NCI-H2227 (cell line): ENCODE measurements around the gene CCDC197.

Experiments
- DNase-seq: peaks from one replicate; lab custom pipeline; 2025; ENCODE audit not compliant: unreplicated experiment; lab: John Stamatoyannopoulos, UW

Gene CCDC197

DNA sequence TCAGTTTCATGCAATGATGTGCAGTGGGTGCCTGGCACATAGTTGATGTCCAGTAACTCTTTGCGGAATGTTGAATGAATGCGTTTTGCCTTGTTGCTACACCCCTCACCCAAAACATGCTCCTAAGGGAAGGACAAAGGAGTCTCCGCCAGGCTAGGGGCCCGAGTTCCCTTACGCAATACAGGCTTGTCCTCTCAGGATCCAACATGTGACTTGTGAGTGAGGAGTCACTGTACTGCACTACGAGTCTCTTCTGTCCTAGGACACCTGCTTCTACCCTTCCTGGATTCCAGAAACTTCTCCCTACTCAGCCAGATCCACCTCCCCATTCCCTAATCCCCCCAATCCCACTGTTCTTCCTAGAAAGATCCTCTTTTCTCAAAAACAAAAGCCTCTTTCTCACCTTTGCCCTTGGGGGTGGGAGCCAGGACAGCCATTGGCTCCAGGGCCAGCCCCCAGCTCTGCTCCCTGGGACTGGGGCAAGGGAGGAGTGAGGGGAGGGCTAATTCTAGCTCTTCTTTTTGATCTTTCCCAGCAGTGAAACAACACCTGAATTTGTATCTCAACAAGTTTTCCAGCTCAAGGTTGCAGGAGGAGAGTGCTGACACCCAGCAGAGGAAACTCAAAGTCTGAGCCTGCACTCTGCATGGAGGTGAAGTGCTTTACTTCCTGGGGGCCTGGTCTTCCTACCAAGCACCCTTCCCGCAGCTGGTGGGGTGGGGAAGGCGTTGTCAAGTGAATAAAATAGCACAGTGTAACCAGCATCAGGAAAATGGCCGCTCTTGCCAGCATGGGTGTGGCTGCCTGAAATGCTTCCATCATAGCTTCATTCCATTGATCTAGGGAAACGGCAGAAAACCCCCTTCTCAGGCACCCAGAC, 25.7 kb downstream of the CCDC197 start:
- DNase-seq, result no peak

GRCh38 chr14:94024549-94024948, 27.4 kb downstream of the CCDC197 start:
- DNase-seq, result no peak

GRCh38 chr14:94025720-94026119, 28.6 kb downstream of the CCDC197 start:
- no peak for DNase-seq

- peak; percentile 98 for DNase-seq
Measured at GRCh38 chr14:94026173-94026888, 29.2 kb downstream of the CCDC197 start, which contains the start of gene OTUB2. Gene OTUB2, plus strand, starts transcription at chr14:94026340. Its CDS starts 198 bp downstream, at chr14:94026538.

DNA sequence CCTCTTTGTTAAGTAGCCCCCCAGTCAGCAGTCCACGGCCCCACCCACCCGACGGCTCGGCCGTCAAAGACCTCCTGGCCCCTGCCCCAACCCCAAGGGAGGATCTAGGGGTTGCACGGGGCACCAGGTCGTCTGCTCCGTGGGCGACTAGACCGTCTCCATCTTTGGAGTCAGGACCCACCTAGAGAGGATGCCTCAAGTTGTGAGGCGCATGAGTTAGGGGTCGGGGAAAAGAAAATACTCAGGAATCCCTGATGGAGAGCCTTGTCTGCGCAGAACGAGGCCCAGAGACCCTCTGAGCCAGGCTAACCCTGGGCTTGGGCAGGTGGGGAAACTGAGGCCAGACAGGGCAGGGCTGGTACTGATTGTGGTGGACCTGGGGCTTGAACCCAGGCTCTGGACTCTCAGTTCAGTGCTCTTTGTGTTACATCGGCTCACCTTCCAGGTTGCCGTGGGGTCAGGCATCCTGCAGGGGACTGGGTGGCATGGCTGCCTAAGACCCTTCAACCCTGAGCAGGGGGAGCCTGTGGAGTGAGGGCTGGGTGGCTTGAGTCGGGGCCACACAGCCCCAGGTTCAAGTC, 29.9 kb downstream of the CCDC197 start:
- no peak for DNase-seq

DNA sequence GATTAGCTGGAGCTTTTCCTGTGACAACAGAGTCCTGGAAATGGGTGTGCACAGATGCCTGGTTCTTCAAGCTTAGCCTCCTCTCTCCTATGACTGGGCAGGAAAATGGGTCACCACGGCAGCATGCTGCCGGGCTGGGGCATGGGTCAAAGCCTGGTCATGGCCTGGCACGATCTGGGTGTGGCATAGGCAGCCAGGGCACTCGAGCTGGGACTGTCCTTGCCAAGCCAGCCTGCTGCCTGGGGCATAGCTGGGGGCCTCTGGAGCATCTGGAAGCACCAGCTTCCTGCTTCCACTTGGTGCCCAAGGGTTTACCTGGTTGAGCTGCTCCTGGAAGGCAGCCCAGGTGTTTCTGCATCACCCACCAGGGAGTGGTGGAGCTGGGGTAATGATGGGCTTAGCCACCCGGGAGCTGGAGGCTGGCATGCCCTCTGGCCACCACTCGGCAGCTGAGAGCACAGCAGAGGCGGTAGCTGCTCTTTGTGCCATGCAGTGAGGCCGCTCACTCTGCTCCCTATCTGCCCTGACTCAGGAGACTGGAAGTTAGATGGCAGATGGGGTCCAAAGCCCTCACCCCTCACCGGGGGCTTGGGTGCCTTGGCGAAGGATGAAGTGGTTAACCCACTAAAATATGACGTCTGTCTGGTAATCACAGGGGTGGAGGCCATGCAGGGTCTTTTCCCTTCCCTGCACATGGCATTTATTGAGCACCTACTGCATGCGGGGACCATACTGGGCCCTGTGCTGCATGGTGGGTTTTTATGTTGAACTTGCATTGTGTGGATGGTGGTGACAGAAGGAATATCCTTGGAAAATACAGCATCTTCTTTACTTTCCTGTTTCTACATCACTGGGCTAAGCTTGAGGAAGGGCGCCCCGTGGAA, 30.7 kb downstream of the CCDC197 start:
- no peak for DNase-seq

GRCh38 chr14:94028450-94028826, 31.3 kb downstream of the CCDC197 start:
- DNase-seq, result no peak

GRCh38 chr14:94029265-94029664, 32.2 kb downstream of the CCDC197 start:
- DNase-seq, result no peak

DNA sequence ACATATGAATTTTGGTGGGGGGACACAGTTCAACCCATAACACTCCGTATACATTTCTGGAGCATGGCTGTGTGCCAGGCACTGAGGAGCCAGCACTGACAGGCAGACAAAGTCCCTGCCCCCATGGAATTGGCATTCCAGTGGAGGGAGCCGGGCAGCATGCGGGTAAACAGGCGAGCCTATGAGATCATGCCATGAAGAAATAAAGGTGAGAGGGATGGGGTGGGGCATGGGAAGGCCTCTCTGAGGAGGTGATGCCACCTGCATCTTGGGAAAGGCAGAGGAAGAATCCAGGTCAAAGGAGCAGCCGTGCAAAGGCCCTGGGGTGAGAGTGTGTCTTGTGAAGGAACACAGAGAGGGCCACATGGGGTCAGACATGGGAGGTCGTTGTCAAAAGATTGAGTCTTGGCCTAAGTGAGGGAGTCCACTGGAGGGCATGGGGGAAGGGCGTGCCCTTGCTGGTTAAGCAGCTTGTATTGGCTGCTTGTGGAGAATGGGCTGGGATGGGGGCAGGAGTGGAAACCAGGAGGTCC, 32.6 kb downstream of the CCDC197 start:
- DNase-seq, result no peak

DNA sequence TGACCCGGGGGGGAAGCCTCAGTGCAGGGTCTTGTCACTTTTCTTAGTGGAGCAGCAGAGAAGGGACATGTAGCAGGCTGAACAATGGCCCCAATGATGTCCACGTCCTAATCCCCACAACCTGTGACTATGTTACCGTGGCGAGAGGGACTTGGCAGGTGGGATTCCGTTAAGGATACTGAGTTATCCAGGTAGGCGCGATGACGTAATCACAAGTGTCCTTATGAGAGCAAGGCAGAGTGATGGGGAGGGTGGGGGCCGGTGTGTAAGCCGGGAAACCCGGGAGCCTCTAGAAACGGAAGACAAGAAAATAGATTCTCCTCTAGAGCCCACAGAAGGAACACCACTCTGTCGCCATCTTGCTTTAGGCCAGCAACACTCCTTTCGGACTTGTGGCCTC, 33.5 kb downstream of the CCDC197 start:
- DNase-seq, result no peak

DNA sequence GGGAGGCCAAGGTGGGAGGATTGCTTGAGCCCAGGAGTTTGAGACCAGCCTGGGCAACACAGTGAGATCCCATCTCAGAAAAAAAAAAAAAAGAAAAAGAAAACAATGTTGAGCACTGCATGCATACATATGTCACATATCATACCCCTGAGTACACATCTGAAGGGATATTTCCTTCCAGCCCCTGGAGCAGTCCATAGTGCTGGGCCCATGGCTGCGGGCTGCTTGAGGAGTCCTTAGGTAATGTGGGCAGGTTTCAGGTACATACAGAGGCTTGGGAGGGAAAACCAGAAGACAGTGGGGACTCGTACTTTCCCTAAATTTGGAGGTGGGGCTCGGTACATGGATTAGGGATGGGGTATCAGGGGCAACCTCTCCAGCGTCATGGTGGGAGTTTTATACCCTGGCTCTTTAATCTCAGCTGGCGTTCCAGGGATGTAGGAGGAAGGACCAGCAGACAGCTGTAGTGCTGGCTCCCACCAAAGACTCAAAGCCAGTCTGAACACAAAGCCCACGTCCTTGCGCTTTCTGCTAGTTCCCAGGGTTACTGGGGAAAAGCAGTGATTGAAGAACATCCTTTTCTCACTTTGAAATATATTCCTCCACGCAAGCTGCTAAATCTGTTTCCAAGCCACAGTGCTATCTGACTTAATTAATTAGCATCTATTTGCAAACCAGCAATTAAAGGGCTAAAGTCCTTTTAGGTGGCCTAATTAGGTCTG, 34.2 kb downstream of the CCDC197 start:
- DNase-seq, result no peak

DNA sequence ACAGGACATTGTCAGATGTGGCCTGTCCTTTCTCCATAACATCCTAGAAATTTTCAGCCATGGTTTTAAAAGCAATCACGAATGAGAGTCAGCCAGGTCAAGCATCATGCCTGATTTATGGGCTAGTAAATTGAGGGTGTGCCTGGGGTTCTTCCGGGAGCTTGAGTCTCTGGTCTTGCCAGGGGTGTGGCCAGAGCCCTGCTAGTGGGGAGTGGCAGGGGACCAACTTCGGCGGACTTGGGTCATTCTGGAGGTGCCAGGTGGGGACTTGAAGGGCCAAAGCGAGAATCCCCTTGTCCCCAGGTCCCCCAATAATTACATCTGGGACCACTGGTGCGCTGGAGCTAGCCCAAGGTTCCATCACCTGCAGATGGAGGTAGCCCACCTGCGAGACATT, 34.8 kb downstream of the CCDC197 start:
- DNase-seq, result peak; percentile 43

GRCh38 chr14:94034886-94035285, 37.8 kb downstream of the CCDC197 start:
- no peak for DNase-seq

- DNase-seq, result peak; percentile 71
Measured at GRCh38 chr14:94036313-94037167, 39.4 kb downstream of the CCDC197 start.

DNA sequence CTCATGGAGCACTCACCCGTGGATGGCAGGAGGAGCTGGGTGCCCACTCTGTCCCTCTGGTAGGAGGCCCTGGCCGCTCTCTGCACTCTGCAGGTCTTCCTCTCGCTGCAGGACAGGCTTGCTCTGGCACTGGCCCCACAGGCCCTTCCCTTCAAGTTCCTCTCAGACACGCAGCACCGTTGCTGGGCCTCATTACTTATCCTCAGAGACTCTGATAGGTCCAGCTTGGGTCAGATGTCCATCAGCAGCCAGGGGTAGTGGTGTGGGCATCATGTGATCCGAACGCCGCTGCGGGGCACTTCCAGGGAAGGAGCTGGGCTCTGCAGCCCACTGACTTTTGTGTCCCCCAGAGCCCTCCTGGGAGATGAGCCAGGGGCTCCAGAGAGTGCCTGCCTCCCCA, 40.9 kb downstream of the CCDC197 start:
- no peak for DNase-seq

- no peak for DNase-seq
Measured at GRCh38 chr14:94038510-94038909, 41.4 kb downstream of the CCDC197 start.

DNA sequence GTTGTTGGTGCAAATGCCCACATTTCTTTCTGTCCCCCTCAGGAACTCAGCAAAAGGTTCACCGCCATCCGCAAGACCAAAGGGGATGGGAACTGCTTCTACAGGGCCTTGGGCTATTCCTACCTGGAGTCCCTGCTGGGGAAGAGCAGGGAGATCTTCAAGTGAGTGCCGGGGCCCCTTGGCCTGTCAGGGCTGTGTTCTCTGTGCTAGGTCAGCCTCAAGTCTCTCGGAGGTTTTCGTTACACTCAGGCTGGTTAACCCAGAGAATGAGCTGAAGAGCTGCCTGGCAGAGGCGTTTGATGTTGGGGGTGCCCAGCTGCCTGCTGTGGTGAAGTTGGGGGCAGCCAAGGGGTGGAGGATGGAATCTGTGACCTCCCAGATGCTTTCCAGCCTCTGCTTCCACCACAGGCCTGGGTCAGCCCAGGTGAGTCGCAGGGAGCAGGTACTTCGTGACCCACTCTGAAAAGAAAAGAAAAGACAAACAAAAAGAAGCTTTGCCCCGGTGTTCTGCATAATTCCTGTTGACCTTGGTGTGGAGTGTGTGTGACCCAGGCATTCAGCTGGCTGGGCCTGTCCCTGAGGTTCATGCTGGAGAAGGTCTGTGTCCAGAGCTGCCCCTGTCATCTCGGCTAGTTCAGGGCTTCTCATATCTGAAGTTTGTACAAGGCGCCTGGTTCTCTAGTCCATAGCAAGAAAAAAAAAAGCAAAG, 42.0 kb downstream of the CCDC197 start:
- DNase-seq, result no peak

- no peak for DNase-seq
Measured at GRCh38 chr14:94040247-94040646, 43.1 kb downstream of the CCDC197 start.
